ENCODE data around the gene PSD2.

The PSD2 gene

GRCh38 chr5:139795074-139796001, at the start of gene PSD2:
Gene PSD2 (plus strand): TSS chr5:139795808. CDS start chr5:139809441, 13,633 bp downstream.
- Mint-ChIP-seq H3K4me3 (no peak within 1 kb of the TSS), H3K27ac (no peak within 1 kb of the TSS), H3K27me3 (peaks cover 59% of the 10 kb centered on the region), H3K9me3 (no peaks in the 10 kb centered on the region), H3K36me3 (ENCODE audit: low read depth) (no peaks in the 10 kb centered on the region), H3K4me1 (ENCODE audit: low read depth) (no peaks in the 10 kb centered on the region)

DNA sequence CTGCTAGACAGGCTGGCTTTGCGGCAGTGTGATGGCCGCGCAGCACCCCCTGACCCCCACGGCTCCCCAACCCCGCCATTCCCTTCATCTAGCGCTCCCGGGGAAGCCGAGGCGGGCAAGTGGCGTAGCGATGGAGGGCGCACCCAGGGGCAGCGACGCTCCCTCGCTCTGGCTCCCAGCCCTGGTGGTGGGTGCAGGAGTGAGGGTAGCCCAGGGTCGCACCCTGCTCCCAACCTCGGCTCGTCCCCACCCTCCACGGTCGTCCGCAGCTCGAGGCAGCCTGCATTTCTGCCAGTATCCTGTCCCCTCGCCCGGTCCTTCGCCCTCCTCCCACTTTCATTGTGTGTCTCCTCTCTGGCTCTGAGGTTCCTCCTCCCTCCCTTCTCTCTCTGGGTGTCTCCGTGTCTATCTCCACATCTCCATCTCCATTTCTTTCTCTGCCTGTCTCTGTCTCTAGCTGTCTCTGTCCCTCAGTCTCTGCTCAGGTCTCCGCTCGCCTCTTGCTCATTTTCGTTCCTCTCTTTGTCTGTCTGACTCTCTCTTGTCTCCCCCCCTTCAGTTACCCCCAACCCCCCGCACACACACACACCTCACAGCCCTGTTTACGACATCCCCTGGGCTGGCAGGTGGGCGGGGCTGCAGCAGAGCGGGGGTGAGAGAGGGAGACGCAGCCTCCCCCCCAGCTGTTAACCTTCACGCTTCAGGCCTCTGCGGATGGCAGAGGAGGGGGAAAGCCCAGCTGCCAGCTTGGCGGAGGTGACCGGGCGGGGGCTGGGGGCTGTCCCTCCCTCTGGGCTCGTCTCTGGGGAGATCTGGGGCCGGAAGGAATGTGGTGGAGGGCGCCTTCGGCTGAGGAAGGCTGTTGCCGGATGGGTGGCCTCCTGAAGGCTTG, 48.7 kb upstream of the PSD2 start:
- H3K4me3 Mint-ChIP-seq = peak overlapping the region; percentile 77
- no peaks in the 10 kb centered on the region for H3K36me3 Mint-ChIP-seq (ENCODE audit: low read depth)
- no peaks in the 10 kb centered on the region for H3K27me3 Mint-ChIP-seq
- H3K4me1 Mint-ChIP-seq (ENCODE audit: low read depth) = peaks cover 47% of the 10 kb centered on the region
- no peaks in the 10 kb centered on the region for H3K9me3 Mint-ChIP-seq
- peak overlapping the region; percentile 89 for H3K27ac Mint-ChIP-seq

DNA sequence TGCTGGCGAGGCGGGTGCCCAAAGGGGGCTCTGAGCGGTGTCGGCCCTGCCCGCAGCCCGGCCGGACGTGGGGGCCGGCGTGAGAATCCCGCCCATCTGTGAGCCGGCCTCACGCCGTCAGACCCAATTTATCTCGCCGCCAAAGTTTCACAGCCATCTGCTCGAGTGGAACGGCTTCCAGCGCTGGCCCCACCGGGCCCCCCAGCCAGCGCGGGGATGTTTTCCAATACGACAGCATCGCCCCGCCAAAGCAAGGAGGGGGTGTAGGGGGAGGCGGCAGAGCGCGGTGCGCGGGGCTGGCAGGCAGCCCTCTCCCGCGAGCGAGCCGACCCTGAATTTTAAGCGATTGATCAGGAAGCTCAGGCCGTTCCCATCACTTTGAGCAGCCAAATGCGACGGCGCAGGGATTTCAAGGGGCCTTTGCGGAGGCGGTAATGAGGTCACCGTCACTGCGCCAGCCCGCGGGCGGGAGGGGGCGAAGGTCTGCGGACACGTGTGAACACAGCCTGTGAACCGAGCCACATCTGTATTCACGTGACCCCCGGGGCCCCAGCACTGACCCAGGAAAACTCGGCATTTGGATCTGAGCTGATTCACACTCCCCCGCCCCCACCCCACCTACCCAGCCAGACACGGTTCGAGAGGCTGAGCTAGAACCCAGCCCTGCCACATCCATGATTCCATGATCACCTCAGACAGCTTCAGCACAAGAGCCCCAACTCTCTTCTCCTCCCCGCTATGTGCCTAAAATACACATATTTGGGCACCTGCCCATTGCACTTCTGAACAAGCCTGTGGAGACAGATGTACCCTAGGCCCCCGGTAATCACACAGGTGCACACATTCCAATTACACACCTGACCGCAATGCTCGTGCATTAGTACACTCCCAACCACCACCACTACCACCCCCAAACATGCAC, 47.8 kb upstream of the PSD2 start:
- peaks cover 56% of the 10 kb centered on the region for H3K4me1 Mint-ChIP-seq (ENCODE audit: low read depth)
- H3K27ac Mint-ChIP-seq = peak overlapping the region; percentile 83
- H3K4me3 Mint-ChIP-seq = peak overlapping the region; percentile 77
- H3K27me3 Mint-ChIP-seq = no peaks in the 10 kb centered on the region
- H3K36me3 Mint-ChIP-seq (ENCODE audit: low read depth) = no peaks in the 10 kb centered on the region
- H3K9me3 Mint-ChIP-seq = no peaks in the 10 kb centered on the region

GRCh38 chr5:139748505-139748826, 47.1 kb upstream of the PSD2 start:
- H3K27ac Mint-ChIP-seq = peak overlapping the region; percentile 83
- no peaks in the 10 kb centered on the region for H3K27me3 Mint-ChIP-seq

GRCh38 chr5:139749242-139749641, 46.4 kb upstream of the PSD2 start:
- Mint-ChIP-seq H3K4me1 (ENCODE audit: low read depth) (peaks cover 61% of the 10 kb centered on the region), H3K27me3 (no peaks in the 10 kb centered on the region), H3K9me3 (no peaks in the 10 kb centered on the region), H3K4me3 (no peak overlapping the region), H3K36me3 (ENCODE audit: low read depth) (no peaks in the 10 kb centered on the region), H3K27ac (peak overlapping the region; percentile 17)

More at GRCh38 chr5:139748505-139748826, 47.1 kb upstream of the PSD2 start:
- no peaks in the 10 kb centered on the region for H3K9me3 Mint-ChIP-seq
- no peaks in the 10 kb centered on the region for H3K36me3 Mint-ChIP-seq (ENCODE audit: low read depth)
- peaks cover 61% of the 10 kb centered on the region for H3K4me1 Mint-ChIP-seq (ENCODE audit: low read depth)
- H3K4me3 Mint-ChIP-seq = peak overlapping the region; percentile 77

DNA sequence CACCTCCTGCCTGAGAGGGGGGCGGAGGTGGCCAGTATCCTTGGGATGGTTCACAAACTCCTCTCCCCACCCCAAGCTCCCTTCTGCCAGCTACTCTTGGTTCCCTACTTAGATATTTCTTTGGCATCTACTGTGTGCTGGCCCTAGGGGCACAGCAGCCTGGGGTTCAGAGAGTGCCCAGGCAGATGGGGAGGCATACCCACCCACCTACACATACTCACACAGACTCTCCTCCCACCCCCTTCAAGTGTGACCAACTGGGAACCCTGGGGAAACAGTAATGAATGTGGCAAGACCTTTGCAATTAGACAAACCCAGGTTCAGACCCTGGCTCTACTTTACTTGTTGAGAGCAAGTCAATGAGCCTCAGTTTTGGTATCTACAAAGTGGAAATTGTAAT, 44.4 kb upstream of the PSD2 start:
- no peak overlapping the region for H3K4me3 Mint-ChIP-seq
- no peak overlapping the region for H3K27ac Mint-ChIP-seq
- peaks cover 57% of the 10 kb centered on the region for H3K4me1 Mint-ChIP-seq (ENCODE audit: low read depth)
- H3K9me3 Mint-ChIP-seq = no peaks in the 10 kb centered on the region
- H3K27me3 Mint-ChIP-seq = peaks cover 11% of the 10 kb centered on the region
- no peaks in the 10 kb centered on the region for H3K36me3 Mint-ChIP-seq (ENCODE audit: low read depth)

DNA sequence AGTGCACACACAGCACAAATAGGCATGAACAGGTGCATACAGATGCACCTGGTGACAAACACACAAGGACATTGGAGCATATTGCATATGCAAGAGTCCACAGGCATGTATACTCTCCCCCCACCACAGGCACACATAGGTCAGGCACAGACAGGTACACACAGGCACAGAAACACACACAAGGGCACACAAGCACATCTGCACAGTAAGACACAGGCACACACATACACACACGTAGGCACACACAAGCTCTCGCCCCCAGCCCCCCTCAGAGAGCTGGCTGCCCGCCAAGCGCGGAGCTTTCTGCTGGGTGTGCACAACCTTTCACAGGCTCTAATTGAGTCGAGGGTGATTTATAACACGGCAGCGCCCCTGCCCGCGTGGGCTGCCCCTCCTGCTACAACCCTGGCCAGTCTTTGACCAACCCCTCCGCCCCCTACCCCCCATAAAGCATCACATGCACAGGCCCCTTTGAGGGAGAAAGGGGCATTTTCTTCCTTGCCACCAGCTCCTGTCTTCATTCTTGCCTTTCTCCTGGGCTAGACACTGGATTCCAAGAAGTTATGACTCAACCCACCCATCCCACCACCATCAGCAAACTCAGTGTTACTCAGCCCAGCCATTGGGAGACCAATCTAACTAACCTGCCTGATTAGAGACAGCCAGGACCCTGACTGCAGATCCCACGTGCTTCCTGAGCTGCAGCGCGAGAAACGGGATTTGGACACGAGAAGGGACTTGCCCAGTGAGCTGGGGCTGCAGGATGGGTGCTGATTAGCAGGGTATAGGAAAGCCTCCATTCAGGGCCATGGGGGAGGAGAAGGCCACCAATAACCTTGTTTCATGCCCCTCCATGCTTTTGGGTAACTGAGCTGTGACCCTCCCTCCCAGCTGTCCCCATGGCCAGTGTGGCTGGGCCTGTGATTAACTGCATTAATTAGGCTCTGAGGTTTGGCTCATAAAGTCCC, 42.8 kb upstream of the PSD2 start:
- Mint-ChIP-seq H3K9me3 (no peaks in the 10 kb centered on the region), H3K27ac (no peak overlapping the region), H3K4me3 (no peak overlapping the region), H3K4me1 (ENCODE audit: low read depth) (peaks cover 59% of the 10 kb centered on the region), H3K27me3 (peaks cover 22% of the 10 kb centered on the region), H3K36me3 (ENCODE audit: low read depth) (no peaks in the 10 kb centered on the region)

GRCh38 chr5:139755892-139756671, 39.5 kb upstream of the PSD2 start:
- H3K4me3 Mint-ChIP-seq = peak overlapping the region; percentile 66
- no peaks in the 10 kb centered on the region for H3K36me3 Mint-ChIP-seq (ENCODE audit: low read depth)
- peaks cover 22% of the 10 kb centered on the region for H3K27me3 Mint-ChIP-seq
- no peak overlapping the region for H3K27ac Mint-ChIP-seq
- no peaks in the 10 kb centered on the region for H3K9me3 Mint-ChIP-seq
- H3K4me1 Mint-ChIP-seq (ENCODE audit: low read depth) = peaks cover 49% of the 10 kb centered on the region

DNA sequence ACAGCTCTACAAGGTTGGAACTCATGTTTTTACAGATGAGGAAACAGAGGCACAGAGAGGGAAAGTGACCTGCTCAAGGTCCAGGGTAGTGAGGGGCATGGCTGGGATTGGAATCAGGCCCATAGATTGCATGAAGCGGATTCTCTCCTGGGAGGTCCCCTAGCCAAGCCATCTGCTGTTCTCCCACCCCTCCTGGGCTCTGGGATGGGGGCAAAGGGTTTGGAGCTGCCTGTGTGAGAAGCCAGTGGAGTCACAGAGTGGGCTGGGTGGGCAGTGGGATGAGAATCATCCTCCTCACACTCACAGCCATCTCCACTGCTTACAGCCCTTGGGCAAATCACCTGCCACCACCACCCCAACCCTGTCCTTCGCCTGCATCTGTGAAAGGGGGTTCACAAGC, 38.6 kb upstream of the PSD2 start:
- no peaks in the 10 kb centered on the region for H3K36me3 Mint-ChIP-seq (ENCODE audit: low read depth)
- peaks cover 22% of the 10 kb centered on the region for H3K27me3 Mint-ChIP-seq
- H3K9me3 Mint-ChIP-seq = no peaks in the 10 kb centered on the region
- no peak overlapping the region for H3K4me3 Mint-ChIP-seq
- no peak overlapping the region for H3K27ac Mint-ChIP-seq
- H3K4me1 Mint-ChIP-seq (ENCODE audit: low read depth) = peaks cover 48% of the 10 kb centered on the region

- H3K9me3 Mint-ChIP-seq = no peaks in the 10 kb centered on the region
- H3K27ac Mint-ChIP-seq = no peak overlapping the region
- no peaks in the 10 kb centered on the region for H3K36me3 Mint-ChIP-seq (ENCODE audit: low read depth)
- H3K27me3 Mint-ChIP-seq = peaks cover 22% of the 10 kb centered on the region
- no peak overlapping the region for H3K4me3 Mint-ChIP-seq
- peaks cover 38% of the 10 kb centered on the region for H3K4me1 Mint-ChIP-seq (ENCODE audit: low read depth)
Measured at GRCh38 chr5:139757727-139758509, 37.7 kb upstream of the PSD2 start.

DNA sequence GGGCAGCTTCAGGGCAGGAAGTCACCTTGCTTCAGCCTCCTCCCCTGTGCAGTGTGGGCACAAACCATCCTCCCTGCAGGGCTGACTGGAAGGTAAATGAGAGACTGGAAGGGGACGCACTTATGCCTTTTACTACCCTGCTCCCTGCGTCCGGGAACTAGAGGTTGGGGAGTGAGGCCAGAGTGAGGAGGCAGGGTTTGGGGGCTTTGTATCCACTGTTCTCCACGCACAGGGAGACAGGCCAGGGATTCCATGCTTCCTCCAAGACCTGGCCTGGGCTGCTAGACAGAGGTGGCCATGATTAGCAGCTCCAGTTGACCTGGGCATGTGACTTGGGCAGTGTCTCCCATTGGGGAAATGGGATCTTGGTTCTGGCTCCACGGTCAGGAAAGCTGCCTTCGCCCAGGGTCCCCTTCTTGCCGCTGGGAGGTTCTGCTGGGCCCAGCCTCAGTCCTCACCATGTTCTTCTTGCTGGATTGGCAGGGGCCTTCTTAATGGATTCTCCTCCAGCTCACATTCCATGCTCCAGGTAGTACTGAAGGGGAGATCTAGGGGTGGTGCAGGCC, 37.0 kb upstream of the PSD2 start:
- Mint-ChIP-seq H3K27ac (no peak overlapping the region), H3K4me3 (no peak overlapping the region), H3K9me3 (no peaks in the 10 kb centered on the region)

GRCh38 chr5:139759219-139759721, 36.3 kb upstream of the PSD2 start:
- H3K4me1 Mint-ChIP-seq (ENCODE audit: low read depth) = peaks cover 34% of the 10 kb centered on the region
- no peak overlapping the region for H3K4me3 Mint-ChIP-seq
- no peak overlapping the region for H3K27ac Mint-ChIP-seq
- H3K36me3 Mint-ChIP-seq (ENCODE audit: low read depth) = no peaks in the 10 kb centered on the region
- H3K27me3 Mint-ChIP-seq = peaks cover 33% of the 10 kb centered on the region
- no peaks in the 10 kb centered on the region for H3K9me3 Mint-ChIP-seq

More for the DNA sequence above, 37.0 kb upstream of the PSD2 start:
- peaks cover 28% of the 10 kb centered on the region for H3K27me3 Mint-ChIP-seq
- no peaks in the 10 kb centered on the region for H3K36me3 Mint-ChIP-seq (ENCODE audit: low read depth)
- H3K4me1 Mint-ChIP-seq (ENCODE audit: low read depth) = peaks cover 34% of the 10 kb centered on the region

Measured in stimulated activated naive CD8-positive, alpha-beta T cell treated with anti-CD3 and anti-CD28 coated beads, Interleukin-15, Interleukin-2, amounts not matched to agents 100 ng/mL and 50 ng/mL, for 24 hours (primary cell).